ENCODE results near the gene CD163.
A peak's percentile ranks its signal among the peaks of the same experiment; 100 is the strongest.
"Not testable (repeated sequence)": the region's sequence is repeated elsewhere in the genome, so short reads cannot be mapped to it uniquely, and the experiment has no call there.

CD163 gene

GRCh38 chr12:7503686-7504415 lies at the start of gene CD163:
Gene CD163, minus strand, starts transcription at chr12:7503777. Its CDS starts 87 bp downstream, at chr12:7503690.
- no peak for DNase-seq (ENCODE audit: low spot score)

- DNase-seq (ENCODE audit: low spot score), result no peak
Observed at GRCh38 chr12:7542813-7543212, 39.2 kb upstream of the CD163 start.

- no peak for DNase-seq (ENCODE audit: low spot score)
Observed at GRCh38 chr12:7542046-7542445, 38.5 kb upstream of the CD163 start.

- no peak for DNase-seq (ENCODE audit: low spot score)
Observed at GRCh38 chr12:7514416-7514815, 10.8 kb upstream of the CD163 start.

GRCh38 chr12:7512553-7512952 lies 9.0 kb upstream of the CD163 start:
- no peak for DNase-seq (ENCODE audit: low spot score)

- DNase-seq (ENCODE audit: low spot score), result not testable (repeated sequence)
Observed at GRCh38 chr12:7509793-7510470, 6.4 kb upstream of the CD163 start.

GRCh38 chr12:7502612-7503011 lies 965 bp downstream of the CD163 start:
- DNase-seq (ENCODE audit: low spot score), result no peak

- DNase-seq (ENCODE audit: low spot score), result no peak
Observed at GRCh38 chr12:7501031-7501588, 2.5 kb downstream of the CD163 start.

GRCh38 chr12:7499636-7500035 lies 3.9 kb downstream of the CD163 start:
- no peak for DNase-seq (ENCODE audit: low spot score)

- DNase-seq (ENCODE audit: low spot score), result no peak
Observed at GRCh38 chr12:7498809-7499208, 4.8 kb downstream of the CD163 start.

- no peak for DNase-seq (ENCODE audit: low spot score)
Observed at GRCh38 chr12:7497661-7498060, 5.9 kb downstream of the CD163 start.

- no peak for DNase-seq (ENCODE audit: low spot score)
Observed at GRCh38 chr12:7496451-7496850, 7.1 kb downstream of the CD163 start.

GRCh38 chr12:7495136-7495535 lies 8.4 kb downstream of the CD163 start:
- no peak for DNase-seq (ENCODE audit: low spot score)

- no peak for DNase-seq (ENCODE audit: low spot score)
Observed at GRCh38 chr12:7493006-7493405, 10.6 kb downstream of the CD163 start.

- no peak for DNase-seq (ENCODE audit: low spot score)
Observed at GRCh38 chr12:7486512-7486911, 17.1 kb downstream of the CD163 start.

GRCh38 chr12:7485095-7485494 lies 18.5 kb downstream of the CD163 start:
- no peak for DNase-seq (ENCODE audit: low spot score)

GRCh38 chr12:7483343-7483742 lies 20.2 kb downstream of the CD163 start:
- no peak for DNase-seq (ENCODE audit: low spot score)

GRCh38 chr12:7479771-7480170 lies 23.8 kb downstream of the CD163 start:
- DNase-seq (ENCODE audit: low spot score), result no peak

GRCh38 chr12:7472060-7472459 lies 31.5 kb downstream of the CD163 start:
- DNase-seq (ENCODE audit: low spot score), result no peak

GRCh38 chr12:7460375-7461259 lies 43.0 kb downstream of the CD163 start:
- peak; percentile 73 for DNase-seq (ENCODE audit: low spot score)

GRCh38 chr12:7459973-7460372 lies 43.6 kb downstream of the CD163 start:
- no peak for DNase-seq (ENCODE audit: low spot score)

- DNase-seq (ENCODE audit: low spot score), result no peak
Observed at GRCh38 chr12:7451756-7452155, 51.8 kb downstream of the CD163 start.
